GOT3 (cell line): Measurements from ENCODE around the gene AMBRA1.

Experiments
- DNase-seq: peaks from one replicate; lab custom pipeline; 2025; ENCODE audit warnings: mixed read lengths; lab: John Stamatoyannopoulos, UW

The AMBRA1 gene

DNA sequence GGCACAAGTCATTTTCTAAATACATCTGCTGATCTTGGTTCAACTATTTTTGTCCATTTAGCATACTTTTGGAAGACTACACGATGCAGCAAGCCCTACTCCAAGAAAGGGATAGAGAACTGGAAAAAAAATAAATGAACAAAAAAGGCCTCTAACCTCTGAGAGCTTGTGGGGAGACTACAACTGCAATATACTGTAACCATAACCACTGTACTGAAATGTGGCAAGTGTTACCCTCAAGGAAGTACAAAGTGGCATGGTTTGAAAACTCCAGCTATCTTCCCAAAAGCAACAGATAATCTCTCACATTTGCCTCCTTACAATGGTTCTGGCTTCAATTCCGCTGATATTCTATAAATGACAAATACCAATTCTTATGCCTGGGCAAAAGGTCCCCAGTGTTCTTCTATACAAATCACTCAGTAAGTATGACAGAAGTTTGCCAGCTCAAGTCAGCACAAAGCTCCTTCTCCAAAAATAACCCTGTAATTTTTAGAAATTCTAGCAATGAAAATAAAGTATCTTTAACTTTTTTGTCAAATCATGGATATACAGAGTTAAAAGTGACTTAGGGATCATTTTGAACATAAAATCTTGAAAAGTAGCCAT lies 22.9 kb downstream of the AMBRA1 start:
- DNase-seq = no peak

DNA sequence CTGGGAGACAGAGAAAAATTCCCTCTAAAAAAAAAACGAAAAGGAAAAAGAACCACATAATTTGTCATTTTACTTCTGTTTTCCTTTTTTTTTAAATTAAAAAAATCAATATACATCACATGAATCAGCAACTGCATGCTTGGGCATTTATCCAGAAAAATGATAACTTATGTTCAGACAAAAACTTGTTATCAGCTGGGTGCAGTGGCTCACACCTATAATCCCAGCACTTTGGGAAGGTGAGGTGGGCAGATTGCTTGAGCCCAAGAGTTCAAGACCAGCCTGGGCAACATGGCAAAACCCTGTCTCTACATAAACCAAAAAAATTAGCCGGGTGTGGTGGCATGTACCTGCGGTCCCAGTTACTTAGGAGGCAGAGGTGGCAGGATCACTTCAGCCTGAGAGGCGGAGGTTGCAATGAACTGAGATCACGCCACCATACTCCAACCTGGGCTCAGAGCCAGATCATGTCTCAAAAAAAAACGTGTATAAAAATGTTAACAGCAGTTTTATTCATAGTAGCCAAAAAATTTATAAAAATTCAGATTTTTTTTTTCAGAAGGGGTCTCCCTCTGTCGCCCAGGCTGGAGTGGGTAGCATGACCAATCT lies 28.5 kb downstream of the AMBRA1 start:
- no peak for DNase-seq

DNA sequence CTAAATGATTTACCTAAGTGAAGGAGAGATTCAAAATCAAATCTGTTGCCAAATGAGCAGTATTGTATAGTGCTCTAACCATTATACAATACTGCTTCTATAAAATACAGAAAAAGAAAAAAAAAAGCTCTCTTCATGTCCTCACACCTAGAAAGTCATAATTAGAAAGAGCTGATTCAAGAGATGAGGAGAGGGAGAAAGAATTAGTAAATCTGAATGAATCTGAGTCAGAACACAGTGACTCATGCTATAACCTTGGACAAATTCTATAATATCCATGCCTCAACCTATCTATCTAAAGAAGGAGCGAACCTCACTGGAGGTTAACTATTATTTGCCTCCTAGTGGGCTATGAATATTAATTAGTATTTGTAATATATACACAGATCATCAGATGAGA lies 29.4 kb downstream of the AMBRA1 start:
- no peak for DNase-seq

DNA sequence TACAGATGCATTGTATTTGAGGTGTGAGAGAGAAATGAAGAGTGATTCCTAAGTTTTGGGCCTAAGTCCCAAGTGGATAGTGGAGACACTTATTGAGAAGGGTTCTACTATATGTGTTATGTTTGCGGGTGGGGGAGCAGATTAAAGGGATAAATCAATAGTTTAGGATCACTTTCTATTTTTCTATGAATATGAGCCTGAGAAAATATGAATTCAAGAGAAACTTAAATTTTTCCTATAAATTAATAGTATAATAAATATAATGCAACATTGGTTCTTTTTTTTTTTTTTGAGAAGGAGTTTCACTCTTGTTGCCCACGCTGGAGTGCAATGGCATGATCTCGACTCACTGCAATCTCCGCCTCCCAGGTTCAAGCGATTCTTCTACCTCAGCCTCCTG lies 31.3 kb downstream of the AMBRA1 start:
- DNase-seq = no peak

DNA sequence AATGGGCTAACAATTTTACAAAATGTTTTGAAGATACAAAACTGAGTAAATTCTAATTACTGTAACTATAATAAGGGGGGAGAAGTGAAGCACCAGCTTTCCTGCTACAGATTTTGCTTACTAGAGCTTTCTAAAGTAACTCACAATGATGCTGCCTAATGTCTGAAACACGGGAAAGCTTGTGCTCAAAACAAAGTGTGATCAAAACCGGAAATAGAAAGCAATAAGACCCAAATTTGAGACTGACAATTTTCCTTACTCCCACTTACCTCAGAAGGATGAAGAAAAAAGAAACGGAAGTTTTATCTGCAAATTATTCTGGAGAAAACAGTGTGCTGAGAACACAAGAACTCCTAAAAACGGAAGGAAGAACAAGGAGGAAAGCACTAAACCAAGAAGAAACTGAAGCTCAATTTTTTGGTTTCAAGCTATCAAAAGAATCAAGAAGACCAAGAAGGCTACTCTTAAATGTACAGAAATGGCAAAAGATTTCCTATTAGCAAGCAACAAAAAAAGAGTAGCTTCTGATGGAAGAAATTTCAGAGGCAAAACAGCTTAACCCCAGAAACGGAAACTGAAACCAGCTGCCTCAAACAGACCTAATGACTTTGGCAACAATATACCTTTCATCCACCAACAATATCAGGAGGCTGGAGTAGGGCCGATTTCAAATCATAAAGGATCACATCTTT lies 33.4 kb downstream of the AMBRA1 start:
- DNase-seq = no peak

DNA sequence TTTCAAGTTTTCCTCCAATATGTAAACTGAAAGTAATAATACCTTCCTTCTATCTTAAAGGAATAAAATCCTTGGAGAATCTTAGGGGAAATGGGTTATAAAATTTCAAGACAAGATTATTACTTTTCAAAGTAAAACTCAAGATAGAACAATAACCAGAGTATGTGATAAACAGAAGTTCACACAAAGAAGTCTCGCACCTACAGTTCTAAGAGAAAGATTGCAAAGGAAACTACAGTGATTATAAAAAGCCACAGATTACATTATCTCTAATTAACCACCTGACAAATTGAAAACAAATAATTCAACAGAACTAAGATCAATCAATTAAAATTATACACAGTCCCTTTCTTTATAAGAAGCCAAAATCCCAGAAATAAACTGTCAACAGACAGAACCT lies 34.0 kb downstream of the AMBRA1 start:
- no peak for DNase-seq

DNA sequence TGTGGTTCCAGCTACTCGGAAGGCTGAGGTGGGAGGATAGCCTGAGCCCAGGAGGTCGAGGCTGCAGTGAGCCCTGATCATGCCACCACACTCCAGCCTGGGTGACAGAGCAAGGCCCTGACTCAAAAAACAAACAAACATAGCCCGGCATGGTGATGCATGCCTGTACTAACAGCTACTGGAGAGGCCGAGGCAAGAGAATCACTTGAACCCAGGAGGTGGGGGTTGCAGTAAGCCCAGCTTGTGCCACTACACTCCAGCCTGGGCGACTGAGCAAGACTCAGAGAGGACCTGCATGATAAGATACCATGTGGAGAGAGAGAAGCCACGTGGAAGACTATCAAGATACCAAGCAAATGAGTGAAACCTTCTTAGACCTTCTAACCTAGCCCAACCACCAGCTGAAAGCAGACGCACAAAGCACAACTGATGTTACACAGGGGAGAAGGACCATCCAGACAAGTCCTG lies 36.1 kb downstream of the AMBRA1 start:
- DNase-seq = no peak

DNA sequence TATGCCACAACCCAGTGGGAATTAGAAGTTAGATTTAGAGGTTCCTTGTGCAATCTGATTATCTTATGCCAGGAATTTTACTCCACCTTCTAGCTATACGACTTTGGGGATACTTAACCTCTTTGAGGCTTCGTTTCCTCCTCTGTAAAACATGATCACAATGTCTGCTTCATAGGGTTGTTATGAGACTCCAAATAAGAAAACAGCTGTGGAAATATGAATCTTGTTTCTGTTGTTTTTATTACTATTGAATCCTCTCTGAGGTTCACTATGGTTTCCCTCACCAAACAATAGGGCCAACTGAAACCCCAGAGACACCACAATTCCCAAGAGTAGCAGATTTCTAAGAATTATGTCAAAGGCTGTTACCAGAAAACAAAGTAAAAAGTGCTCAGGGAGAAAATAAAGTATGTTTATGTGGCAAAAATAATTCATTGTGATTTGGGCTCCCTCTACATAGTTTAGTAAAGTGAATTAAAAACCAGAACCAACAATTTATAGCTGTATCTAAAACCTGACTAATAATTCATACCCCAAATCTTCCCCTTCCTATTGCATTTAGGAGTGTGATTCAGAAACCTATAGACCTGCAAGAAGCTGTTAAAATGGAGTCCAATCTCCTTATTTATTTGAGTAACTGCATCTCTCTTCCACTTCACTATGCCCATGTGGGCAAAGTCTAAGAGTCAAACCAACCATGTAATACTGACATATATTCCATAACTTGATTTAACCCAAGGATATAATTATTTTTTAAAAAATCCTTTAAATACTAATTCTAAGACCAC lies 38.4 kb downstream of the AMBRA1 start:
- DNase-seq = no peak

DNA sequence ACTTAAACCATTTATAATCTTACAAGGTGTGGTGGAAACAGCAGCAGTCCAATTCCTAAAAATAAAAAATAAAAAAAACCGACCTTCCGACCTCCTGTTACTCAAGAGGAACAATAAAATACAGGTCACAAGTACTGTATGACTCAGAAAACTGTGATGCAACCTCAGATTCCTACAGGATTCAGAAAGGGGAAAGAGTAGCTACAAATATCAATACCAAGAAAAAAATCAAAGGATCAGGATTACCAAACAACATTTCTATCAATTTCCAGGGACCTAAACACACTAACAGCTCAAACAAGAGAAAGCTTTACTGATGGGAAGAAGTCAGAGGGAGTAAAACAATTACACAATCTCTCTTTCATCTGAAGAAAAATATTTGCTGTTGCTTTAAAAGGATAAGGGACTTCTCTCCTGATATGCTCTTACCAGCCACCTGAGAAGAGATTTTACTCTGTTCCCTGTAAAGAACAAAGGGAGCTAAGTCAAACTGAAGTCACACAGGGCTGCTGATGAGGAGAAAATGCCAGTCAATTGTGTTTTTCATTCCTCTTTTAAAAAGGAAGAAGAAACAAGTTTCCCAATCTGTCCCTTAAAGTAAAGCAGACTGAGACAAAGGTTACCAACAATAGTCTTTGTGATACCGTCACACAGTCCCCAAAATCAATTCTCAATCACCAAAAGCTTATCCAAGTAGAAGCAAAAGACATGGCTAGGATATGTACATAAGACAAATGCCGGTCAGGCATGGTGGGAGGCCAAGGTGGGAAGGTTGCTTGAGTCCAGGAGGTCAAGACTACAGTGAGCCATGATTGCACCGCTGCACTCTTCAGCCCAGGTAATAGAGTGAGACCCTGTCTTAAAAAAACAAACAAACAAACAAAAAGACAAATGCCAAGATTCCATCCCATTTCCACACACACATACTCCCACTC lies 39.3 kb downstream of the AMBRA1 start:
- DNase-seq = no peak

DNA sequence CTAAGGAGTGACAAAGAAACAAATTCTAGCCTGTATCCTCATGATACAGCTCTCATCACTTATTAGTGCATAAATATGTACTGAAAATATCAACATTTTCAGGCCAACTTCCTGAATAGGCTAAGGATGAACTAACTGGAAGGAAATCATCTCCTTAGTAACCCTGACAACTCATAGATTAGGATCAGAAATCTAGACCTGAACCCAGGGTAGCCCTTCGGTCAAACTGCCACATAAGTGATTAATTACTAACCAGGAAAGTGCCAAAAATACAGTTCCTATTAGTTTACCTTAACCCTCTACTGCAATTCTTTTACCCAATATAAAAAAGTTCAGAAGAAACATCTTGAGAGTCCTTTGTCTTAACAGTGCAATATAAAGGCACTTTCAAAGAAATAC lies 40.0 kb downstream of the AMBRA1 start:
- no peak for DNase-seq

DNA sequence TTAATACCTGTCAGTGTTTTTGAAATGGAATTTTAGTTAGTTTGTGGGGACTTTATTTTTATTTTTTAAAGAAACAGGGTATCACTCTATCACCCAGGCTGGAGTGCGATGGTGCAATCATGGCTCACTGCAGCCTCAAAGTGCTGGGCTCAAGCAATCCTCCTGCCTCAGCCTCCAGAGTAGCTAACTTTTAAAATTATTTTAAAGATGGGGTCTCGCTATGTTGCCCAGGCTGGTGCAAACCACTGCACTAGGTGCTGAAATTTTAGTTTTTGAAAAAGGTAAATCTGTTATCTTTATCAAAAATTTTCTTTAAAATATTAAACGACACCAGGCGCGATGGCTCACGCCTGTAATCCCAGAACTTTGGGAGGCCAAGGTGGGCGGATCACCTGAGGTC lies 42.6 kb downstream of the AMBRA1 start:
- no peak for DNase-seq

DNA sequence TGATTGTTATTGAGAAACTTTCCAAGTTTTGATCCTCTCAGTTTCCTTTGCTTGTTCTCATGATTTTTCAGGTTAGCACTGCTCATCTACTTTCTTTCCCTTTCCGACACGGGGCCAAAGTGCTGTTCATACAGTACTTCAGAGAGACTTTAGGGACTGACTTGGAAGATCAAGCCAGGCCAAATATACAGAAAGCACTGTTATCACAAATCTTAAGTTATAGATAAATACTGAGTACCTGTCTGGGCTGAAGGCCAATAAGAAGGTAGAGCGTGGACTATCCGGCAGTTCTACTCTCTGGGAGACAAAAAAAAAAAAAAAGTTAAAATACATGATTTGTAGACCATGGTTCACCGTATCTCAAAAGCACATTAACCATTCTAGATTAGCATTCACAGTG lies 46.2 kb downstream of the AMBRA1 start:
- no peak for DNase-seq

DNA sequence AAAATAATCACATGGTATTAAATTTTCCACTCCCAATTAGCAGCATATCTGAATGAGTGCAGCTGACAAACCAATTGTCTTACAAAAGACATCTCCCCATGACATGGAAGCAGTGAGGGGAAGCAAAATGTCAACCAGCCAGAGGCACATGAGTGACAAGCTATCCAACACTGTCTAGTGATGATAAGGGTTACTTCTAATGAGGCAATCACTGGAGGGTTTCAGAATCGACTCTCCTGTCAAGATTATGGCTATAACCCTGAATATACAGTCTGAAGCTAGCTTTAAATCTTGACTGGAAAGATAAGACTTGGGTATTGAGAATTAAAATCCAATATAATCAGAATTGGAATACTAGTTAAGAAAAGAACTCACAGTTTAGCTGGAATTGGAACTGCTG lies 50.3 kb downstream of the AMBRA1 start:
- DNase-seq = no peak

DNA sequence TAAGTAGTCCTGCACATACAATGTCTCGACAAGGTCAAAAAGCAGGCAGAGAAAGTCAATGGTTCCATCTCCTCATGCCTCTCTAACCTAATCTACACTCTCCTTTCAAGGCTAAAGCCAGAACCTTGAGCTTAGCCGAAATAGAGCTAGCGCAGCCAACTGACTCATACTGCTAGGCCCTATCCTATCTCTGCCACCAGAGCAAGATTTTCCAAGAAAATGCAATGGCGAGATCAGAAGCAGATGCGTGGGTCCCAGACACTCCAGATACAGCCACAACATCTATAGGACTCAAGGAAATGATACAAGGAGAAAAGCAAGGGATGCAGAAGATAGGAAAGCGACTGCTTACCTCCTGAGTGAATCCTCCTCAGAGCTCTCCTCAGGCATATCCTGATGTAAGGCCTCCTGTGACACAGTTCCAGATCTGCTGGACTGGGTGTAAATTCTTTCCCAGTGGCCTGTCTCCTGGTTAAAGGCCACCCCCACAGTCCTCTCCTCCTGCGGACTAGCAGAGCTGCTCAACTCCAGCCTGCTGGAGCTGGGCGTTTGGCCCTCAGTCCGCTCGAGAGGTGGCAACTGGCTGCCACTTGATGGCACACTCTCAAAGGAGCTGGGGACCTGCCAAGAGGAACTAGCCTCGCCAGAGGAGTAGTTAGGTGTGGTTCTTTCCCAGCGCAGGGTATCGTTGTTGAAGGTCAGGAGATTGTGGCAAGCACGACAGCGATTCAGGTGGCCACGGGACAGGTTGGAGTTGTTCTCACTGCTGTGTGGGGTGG lies 52.0 kb downstream of the AMBRA1 start:
- DNase-seq = no peak

DNA sequence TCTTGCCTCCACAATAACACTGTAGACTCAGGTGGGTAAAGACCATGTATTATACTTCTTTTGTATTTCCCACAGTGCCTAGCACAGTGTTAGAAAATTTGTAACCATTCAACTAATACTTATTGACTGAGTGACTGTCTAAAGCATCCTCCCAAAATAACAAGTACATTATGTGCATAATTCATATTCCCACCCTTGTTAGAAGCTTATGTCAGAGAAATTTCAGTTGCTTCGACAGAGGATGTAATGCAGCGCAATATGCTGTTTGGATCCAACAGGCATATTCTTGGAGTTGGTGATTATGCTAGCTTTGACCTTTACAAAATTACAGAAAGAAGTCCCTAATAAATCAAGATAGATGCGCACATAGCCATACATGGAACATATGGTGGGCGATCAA lies 53.0 kb downstream of the AMBRA1 start:
- DNase-seq = no peak

DNA sequence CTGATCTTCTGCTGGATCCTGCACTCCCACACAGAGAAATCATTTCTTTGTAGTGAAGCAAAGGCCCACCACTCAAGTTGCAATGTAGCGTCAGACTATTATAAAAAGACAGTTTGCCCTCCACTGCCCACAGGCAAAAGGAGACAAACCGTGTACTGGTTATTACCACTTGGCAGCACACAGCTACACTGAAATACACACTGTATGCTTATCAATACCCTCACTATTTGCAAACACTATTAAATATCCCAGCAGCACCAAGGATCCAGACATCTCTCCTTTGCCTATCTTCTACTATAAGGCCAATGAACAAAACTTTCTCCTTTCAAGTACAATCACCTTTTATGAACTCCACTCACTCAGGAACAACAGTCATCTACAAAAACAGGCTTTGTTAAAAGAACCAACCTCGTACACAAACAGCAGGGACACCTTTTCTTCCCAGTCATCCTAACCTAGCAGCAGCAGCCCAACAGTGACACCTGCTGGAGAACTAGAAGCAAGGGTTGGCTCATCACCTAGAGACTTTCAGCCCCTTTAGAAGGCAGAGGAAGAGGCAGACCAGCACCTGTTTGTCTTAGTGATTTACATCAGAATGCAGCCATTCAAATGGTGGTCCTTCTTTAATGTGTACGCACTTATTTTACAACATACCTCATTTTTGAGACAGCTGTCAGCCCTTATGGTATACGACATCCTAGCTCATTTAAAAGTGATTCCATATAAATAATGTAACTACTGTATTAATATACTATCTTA lies 56.1 kb downstream of the AMBRA1 start:
- no peak for DNase-seq

DNA sequence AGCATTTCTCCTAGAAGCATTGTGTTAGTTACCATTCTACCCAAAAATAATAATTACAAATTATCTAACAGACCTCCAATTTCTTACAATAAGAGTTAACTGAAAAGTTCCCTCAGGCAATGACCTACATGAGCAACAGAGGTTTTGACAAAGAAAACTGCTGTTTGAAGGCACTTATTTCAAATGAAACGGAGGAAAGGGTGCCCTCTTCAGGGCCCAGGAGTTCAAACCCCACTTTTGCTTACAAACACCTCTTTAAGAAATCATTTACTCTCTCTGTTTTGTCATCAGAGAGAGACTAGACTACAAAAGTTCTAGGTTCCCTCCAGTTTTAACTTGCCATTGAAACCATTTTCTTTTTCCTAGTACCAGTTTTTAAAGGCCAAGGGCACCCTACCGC lies 56.7 kb downstream of the AMBRA1 start:
- DNase-seq = no peak

DNA sequence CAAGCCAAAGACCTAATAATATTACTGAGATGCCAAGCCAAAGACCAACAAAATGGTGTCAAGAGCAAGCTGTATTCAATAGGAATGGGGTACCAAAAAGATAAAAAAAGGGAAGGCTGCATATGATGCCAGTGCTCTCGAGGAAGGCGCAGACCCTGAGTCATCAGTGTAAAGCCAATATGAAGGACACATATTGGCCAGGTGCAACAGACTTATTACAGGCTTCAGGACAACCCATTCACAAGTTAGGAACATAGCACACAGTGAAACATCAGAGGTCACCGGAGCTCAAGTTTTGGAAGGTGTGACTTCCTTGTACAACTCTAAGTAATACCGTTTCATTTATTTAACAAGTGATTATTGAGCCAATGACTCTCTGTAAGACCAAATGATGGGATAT lies 58.1 kb downstream of the AMBRA1 start:
- DNase-seq = no peak

DNA sequence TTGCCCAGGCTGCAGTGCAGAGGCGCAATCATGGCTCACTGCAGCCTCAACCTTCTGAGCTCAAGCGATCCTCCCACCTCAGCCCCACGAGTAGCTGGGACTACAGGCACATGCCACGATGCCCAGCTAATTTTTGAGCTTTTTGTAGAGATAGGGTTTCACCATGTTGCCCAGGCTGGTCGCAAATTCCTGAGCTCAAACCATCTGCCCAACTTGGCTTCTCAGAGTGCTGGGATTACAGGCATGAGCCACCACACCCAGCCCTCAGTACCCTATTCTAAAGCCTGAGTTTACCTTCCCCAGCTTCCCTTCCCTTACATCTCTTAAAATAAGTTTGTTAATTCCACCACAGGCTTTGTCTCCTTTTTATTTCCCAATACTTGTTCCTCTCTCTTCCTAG lies 59.1 kb downstream of the AMBRA1 start:
- DNase-seq = no peak
